GM18508 (cell line): ENCODE measurements around the gene TIGD6.
"Not testable (repeated sequence)": the region's sequence is repeated elsewhere in the genome, so short reads cannot be mapped to it uniquely, and the experiment has no call there.

Source experiments
- ATAC-seq: cut with Tn5 transposase; IDR thresholded peaks from one replicate; pipeline ENCODE4 v1.9.1; 2021; ENCODE audit warnings: moderate number of reproducible peaks; ENCODE audit not compliant: insufficient read depth, unreplicated experiment

The TIGD6 gene

GRCh38 chr5:149944666-149945065, 55.8 kb downstream of the TIGD6 start, which contains the start of gene PDE6A:
Gene PDE6A, minus strand, starts transcription at chr5:149944793. Its CDS starts 120 bp downstream, at chr5:149944673.
- ATAC-seq, result no peak

GRCh38 chr5:149943177-149943949, 57.1 kb downstream of the TIGD6 start:
- not testable (repeated sequence) for ATAC-seq
